ENCODE data around the gene EPHB2.

DNA sequence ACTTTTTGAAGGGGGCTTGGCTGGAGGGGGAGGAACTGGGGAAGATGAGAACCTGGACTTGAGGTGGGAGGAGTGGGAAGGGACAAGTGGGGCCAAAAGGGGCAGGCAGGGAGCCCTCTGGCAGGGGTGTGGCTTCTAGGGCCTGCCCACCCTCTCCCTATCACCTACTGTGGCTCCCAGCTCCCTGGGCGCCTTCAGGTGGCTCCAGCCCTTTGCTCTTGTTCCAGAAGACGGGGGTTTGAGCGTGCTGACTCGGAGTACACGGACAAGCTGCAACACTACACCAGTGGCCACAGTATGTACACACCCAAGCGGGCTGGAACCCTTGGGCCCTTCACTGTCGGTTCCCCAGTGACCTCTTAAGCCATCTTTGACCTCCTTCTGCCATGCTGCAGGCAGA is 185.5 kb downstream of the EPHB2 start:
- no peak for TF ChIP-seq POLR2AphosphoS5 (IDR thresholded peaks at IDR 0.05; ENCODE audit: low read depth, low read length)
- TF ChIP-seq POLR2A (IDR thresholded peaks at IDR 0.05; ENCODE audit: low read depth, low read length): no peak
- TF ChIP-seq TAF1 (IDR thresholded peaks at IDR 0.05; ENCODE audit: low read depth, low read length): no peak
- TF ChIP-seq POU2F2 (IDR thresholded peaks at IDR 0.05; ENCODE audit: low read depth, low read length): no peak
- no peak for TF ChIP-seq PAX5 (IDR thresholded peaks at IDR 0.05; ENCODE audit: insufficient read depth, low read length, severe bottlenecking)
